ENCODE results near the gene MAP2K6. TPM values are rescaled to one million over a fixed set of nuclear protein-coding genes. Genes with fewer than 3 reads are reported as not detected.

Gene MAP2K6
- total RNA-seq, 1 experiment from 2014 or later = 43.0 TPM

- TF ChIP-seq ATF2 (CRISPR knock-in tag; IDR thresholded peaks at IDR 0.05; ENCODE audit: borderline replicate concordance, low read depth) (no peak), ETV6 (CRISPR knock-in tag; IDR thresholded peaks at IDR 0.05) (no peak), HMGA2 (CRISPR knock-in tag; IDR thresholded peaks at IDR 0.05) (no peak), OVOL2 (CRISPR knock-in tag; IDR thresholded peaks at IDR 0.05; ENCODE audit: borderline replicate concordance) (no peak)
- TF ChIP-seq, protein P1, sequence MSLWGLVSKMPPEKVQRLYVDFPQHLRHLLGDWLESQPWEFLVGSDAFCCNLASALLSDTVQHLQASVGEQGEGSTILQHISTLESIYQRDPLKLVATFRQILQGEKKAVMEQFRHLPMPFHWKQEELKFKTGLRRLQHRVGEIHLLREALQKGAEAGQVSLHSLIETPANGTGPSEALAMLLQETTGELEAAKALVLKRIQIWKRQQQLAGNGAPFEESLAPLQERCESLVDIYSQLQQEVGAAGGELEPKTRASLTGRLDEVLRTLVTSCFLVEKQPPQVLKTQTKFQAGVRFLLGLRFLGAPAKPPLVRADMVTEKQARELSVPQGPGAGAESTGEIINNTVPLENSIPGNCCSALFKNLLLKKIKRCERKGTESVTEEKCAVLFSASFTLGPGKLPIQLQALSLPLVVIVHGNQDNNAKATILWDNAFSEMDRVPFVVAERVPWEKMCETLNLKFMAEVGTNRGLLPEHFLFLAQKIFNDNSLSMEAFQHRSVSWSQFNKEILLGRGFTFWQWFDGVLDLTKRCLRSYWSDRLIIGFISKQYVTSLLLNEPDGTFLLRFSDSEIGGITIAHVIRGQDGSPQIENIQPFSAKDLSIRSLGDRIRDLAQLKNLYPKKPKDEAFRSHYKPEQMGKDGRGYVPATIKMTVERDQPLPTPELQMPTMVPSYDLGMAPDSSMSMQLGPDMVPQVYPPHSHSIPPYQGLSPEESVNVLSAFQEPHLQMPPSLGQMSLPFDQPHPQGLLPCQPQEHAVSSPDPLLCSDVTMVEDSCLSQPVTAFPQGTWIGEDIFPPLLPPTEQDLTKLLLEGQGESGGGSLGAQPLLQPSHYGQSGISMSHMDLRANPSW (CRISPR knock-in tag; conservative IDR thresholded peaks at IDR 0.05; ENCODE audit: low read depth) = no peak
These were observed 124.8 kb downstream of the MAP2K6 start (continued) for GRCh38 chr17:69539274-69539673.

DNA sequence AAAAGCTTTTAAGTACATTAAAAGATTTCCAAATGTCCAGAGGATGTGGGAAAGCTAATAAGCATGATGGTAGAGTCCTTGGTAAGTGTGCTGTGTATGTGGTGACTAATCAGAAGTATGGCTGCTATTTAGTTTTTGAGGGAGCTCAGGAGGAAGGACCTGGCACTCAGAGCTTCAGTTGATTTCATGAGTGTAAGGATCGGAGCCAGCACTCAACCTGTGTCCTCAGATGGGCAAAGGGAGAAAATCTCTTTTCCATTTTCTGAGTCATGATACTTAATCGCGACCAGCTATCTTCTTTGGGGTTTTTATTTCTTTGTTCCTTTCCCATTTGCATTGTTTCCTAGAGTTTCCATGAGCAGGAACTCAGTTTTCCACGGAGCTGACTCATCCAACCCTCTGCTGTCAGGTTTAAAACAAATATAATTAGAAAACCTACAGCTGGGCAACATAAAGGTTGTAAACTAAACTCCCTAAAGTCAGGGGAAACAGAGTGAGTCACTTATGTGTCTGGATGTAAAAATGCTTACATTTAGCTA, 125.4 kb downstream of the MAP2K6 start:
- no peaks in the 10 kb centered on the region for H3K9me3 Mint-ChIP-seq
- H3K4me3 Mint-ChIP-seq = no peak overlapping the region
- H3K27me3 Mint-ChIP-seq (ENCODE audit: low read depth) = no peaks in the 10 kb centered on the region
- peaks cover 51% of the 10 kb centered on the region for H3K36me3 Mint-ChIP-seq
- H3K27ac Mint-ChIP-seq = no peak overlapping the region
- POLR2A ChIA-PET = no interaction called here
- ATAC-seq (no peak), DNase-seq (ENCODE audit: low spot score) (no peak)
- CTCF ChIA-PET = interaction anchor here (1.3 kb wide), 1 partner anchor 17 kb away, joined by 4 read pairs; no protein-coding TSS in a partner anchor
- peaks cover 2% of the 10 kb centered on the region for H3K4me1 Mint-ChIP-seq
- TF ChIP-seq, protein P2, sequence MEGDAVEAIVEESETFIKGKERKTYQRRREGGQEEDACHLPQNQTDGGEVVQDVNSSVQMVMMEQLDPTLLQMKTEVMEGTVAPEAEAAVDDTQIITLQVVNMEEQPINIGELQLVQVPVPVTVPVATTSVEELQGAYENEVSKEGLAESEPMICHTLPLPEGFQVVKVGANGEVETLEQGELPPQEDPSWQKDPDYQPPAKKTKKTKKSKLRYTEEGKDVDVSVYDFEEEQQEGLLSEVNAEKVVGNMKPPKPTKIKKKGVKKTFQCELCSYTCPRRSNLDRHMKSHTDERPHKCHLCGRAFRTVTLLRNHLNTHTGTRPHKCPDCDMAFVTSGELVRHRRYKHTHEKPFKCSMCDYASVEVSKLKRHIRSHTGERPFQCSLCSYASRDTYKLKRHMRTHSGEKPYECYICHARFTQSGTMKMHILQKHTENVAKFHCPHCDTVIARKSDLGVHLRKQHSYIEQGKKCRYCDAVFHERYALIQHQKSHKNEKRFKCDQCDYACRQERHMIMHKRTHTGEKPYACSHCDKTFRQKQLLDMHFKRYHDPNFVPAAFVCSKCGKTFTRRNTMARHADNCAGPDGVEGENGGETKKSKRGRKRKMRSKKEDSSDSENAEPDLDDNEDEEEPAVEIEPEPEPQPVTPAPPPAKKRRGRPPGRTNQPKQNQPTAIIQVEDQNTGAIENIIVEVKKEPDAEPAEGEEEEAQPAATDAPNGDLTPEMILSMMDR (IDR thresholded peaks at IDR 0.05) = no peak
- TF ChIP-seq, protein P3, sequence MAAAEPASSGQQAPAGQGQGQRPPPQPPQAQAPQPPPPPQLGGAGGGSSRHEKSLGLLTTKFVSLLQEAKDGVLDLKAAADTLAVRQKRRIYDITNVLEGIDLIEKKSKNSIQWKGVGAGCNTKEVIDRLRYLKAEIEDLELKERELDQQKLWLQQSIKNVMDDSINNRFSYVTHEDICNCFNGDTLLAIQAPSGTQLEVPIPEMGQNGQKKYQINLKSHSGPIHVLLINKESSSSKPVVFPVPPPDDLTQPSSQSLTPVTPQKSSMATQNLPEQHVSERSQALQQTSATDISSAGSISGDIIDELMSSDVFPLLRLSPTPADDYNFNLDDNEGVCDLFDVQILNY (CRISPR knock-in tag; IDR thresholded peaks at IDR 0.05) = no peak
- TF ChIP-seq, protein P4, sequence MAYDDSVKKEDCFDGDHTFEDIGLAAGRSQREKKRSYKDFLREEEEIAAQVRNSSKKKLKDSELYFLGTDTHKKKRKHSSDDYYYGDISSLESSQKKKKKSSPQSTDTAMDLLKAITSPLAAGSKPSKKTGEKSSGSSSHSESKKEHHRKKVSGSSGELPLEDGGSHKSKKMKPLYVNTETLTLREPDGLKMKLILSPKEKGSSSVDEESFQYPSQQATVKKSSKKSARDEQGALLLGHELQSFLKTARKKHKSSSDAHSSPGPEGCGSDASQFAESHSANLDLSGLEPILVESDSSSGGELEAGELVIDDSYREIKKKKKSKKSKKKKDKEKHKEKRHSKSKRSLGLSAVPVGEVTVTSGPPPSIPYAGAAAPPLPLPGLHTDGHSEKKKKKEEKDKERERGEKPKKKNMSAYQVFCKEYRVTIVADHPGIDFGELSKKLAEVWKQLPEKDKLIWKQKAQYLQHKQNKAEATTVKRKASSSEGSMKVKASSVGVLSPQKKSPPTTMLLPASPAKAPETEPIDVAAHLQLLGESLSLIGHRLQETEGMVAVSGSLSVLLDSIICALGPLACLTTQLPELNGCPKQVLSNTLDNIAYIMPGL (CRISPR knock-in tag; IDR thresholded peaks at IDR 0.05) = no peak
- TF ChIP-seq SMAD4 (CRISPR knock-in tag; IDR thresholded peaks at IDR 0.05) (no peak), ATF2 (CRISPR knock-in tag; IDR thresholded peaks at IDR 0.05; ENCODE audit: borderline replicate concordance, low read depth) (no peak), FOXP1 (CRISPR knock-in tag; IDR thresholded peaks at IDR 0.05; ENCODE audit: borderline replicate concordance) (no peak), FOXP4 (CRISPR knock-in tag; IDR thresholded peaks at IDR 0.05) (no peak), OVOL2 (CRISPR knock-in tag; IDR thresholded peaks at IDR 0.05; ENCODE audit: borderline replicate concordance) (no peak), MYBL2 (CRISPR knock-in tag; IDR thresholded peaks at IDR 0.05) (no peak), RORB (CRISPR knock-in tag; IDR thresholded peaks at IDR 0.05) (no peak), ATF6 (CRISPR knock-in tag; IDR thresholded peaks at IDR 0.05) (no peak), ZNF416 (CRISPR knock-in tag; IDR thresholded peaks at IDR 0.05) (no peak), HMGA2 (CRISPR knock-in tag; IDR thresholded peaks at IDR 0.05) (no peak), IRF2 (CRISPR knock-in tag; IDR thresholded peaks at IDR 0.05; ENCODE audit: borderline replicate concordance, low read depth) (no peak), ZBTB21 (CRISPR knock-in tag; IDR thresholded peaks at IDR 0.05; ENCODE audit: borderline replicate concordance) (no peak)
